NCI-H2107 treated with DMSO at 0.1 percent for 48 hours (cell line): ENCODE results near the gene CPZ.

Experiments
- DNase-seq: peaks from one replicate; lab custom pipeline; 2025; ENCODE audit not compliant: unreplicated experiment; lab: John Stamatoyannopoulos, UW

The CPZ gene

GRCh38 chr4:8592366-8593263, at the start of gene CPZ:
Gene CPZ, plus strand, starts transcription at chr4:8592765. Its CDS starts 69 bp downstream, at chr4:8592834.
- no peak for DNase-seq

GRCh38 chr4:8542776-8543525, 49.6 kb upstream of the CPZ start:
- DNase-seq = no peak

GRCh38 chr4:8543623-8544022, 48.9 kb upstream of the CPZ start:
- DNase-seq = no peak

- no peak for DNase-seq
These were observed 48.3 kb upstream of the CPZ start for GRCh38 chr4:8544282-8544681.

- DNase-seq = no peak
These were observed 47.7 kb upstream of the CPZ start for GRCh38 chr4:8544741-8545438.

GRCh38 chr4:8545439-8545765, 47.2 kb upstream of the CPZ start:
- no peak for DNase-seq

GRCh38 chr4:8546766-8547107, 45.8 kb upstream of the CPZ start:
- DNase-seq = no peak

- DNase-seq = no peak
These were observed 45.3 kb upstream of the CPZ start for GRCh38 chr4:8547108-8547911.

- DNase-seq = no peak
These were observed 44.4 kb upstream of the CPZ start for GRCh38 chr4:8547912-8548730.

- DNase-seq = no peak
These were observed 43.7 kb upstream of the CPZ start for GRCh38 chr4:8548731-8549351.

GRCh38 chr4:8549352-8549931, 43.1 kb upstream of the CPZ start:
- DNase-seq = no peak

GRCh38 chr4:8550691-8551090, 41.9 kb upstream of the CPZ start:
- no peak for DNase-seq

GRCh38 chr4:8552024-8552423, 40.5 kb upstream of the CPZ start:
- no peak for DNase-seq

GRCh38 chr4:8552581-8553205, 39.9 kb upstream of the CPZ start:
- no peak for DNase-seq

- no peak for DNase-seq
These were observed 39.3 kb upstream of the CPZ start for GRCh38 chr4:8553216-8553615.

GRCh38 chr4:8553991-8554405, 38.6 kb upstream of the CPZ start:
- no peak for DNase-seq

- no peak for DNase-seq
These were observed 37.9 kb upstream of the CPZ start for GRCh38 chr4:8554555-8555100.

- no peak for DNase-seq
These were observed 36.8 kb upstream of the CPZ start for GRCh38 chr4:8555716-8556115.
